Fibroblast of lung (primary cell): ENCODE data around the gene ZNF112. TPM values are rescaled to one million over a fixed set of nuclear protein-coding genes. Genes with fewer than 3 reads are reported as not detected.

ENCODE experiments used
- DNase-seq, 2 donors: peaks; one replicate each; pipeline versions ENCODE4 v3.0.0 to v3.0.0-alpha.2; 2010; ENCODE audit warnings: low read depth in 2 of 2
- H2AFZ ChIP-seq: 2 replicates; pipeline ENCODE4 v1.5.1; 2012; ENCODE audit warnings: low read length, control low read depth, inconsistent platforms
- H3K27ac ChIP-seq: 2 replicates; pipeline ENCODE4 v1.5.1; 2011; ENCODE audit warnings: low read length, control low read depth; ENCODE audit not compliant: insufficient read depth
- H3K27me3 ChIP-seq: 2 replicates; pipeline ENCODE4 v1.5.1; 2011; ENCODE audit warnings: mild to moderate bottlenecking, low read length; ENCODE audit not compliant: control insufficient read depth, insufficient read depth
- H3K36me3 ChIP-seq: 2 replicates; pipeline ENCODE4 v1.5.1; 2011; ENCODE audit warnings: low read length; ENCODE audit not compliant: control insufficient read depth, insufficient read depth
- H3K4me1 ChIP-seq: 2 replicates; pipeline ENCODE4 v1.5.1; 2011; ENCODE audit warnings: low read length; ENCODE audit not compliant: control insufficient read depth, insufficient read depth; ENCODE audit errors: extremely low read depth
- H3K4me2 ChIP-seq: 2 replicates; pipeline ENCODE4 v1.5.1; 2011; ENCODE audit warnings: low read length, control low read depth; ENCODE audit not compliant: insufficient read depth; ENCODE audit errors: extremely low read depth
- H3K4me3 ChIP-seq, 4 experiments: fragments of 200-600 bp in 1 of 4; sonication (generic) in 1 of 4; replicated peaks in 1 of 4; 2 replicates each; pipeline ENCODE4 v1.5.1; 2011 to 2016; ENCODE audit warnings: low read length in 4 of 4, low read depth in 3 of 4, mild to moderate bottlenecking in 3 of 4, control low read depth in 2 of 4, inconsistent platforms in 1 of 4, mixed read lengths in 1 of 4; ENCODE audit not compliant: insufficient read depth in 1 of 4; ENCODE audit errors: control extremely low read depth in 1 of 4
- H3K79me2 ChIP-seq: 2 replicates; pipeline ENCODE4 v1.5.1; 2012; ENCODE audit warnings: mild to moderate bottlenecking, low read length, inconsistent platforms; ENCODE audit not compliant: control insufficient read depth, insufficient read depth
- H3K9ac ChIP-seq: 2 replicates; pipeline ENCODE4 v1.5.1; 2011; ENCODE audit warnings: mild to moderate bottlenecking, low read length, control low read depth; ENCODE audit not compliant: insufficient read depth
- H3K9me3 ChIP-seq: 2 replicates; pipeline ENCODE4 v1.5.1; 2012; ENCODE audit warnings: low read depth, low read length; ENCODE audit not compliant: control insufficient read depth, insufficient read depth
- H4K20me1 ChIP-seq: 2 replicates; pipeline ENCODE4 v1.5.1; 2011; ENCODE audit warnings: low read length; ENCODE audit not compliant: control insufficient read depth, insufficient read depth; ENCODE audit errors: extremely low read depth
- CTCF ChIP-seq, 2 donors: IDR thresholded peaks in 1 of 2; conservative IDR thresholded peaks in 1 of 2; 1 replicate in 1 of 2; 2 replicates in 1 of 2; pipeline ENCODE4 v1.5.1; 2011 to 2012; ENCODE audit warnings: low read length in 2 of 2, control low read depth in 1 of 2, inconsistent platforms in 1 of 2, low read depth in 1 of 2, mild to moderate bottlenecking in 1 of 2
- EZH2 ChIP-seq: IDR thresholded peaks from 2 replicates; pipeline ENCODE4 v1.5.1; 2012; ENCODE audit warnings: low read length, control low read depth, mild to moderate bottlenecking; ENCODE audit errors: missing control alignments
- polyA plus RNA-seq, 2 donors: library from polyadenylated mRNA; depleted of rRNA in 1 of 2; stranded (reverse) in 1 of 2; unstranded in 1 of 2; fragments of >200 nt; gene quantifications; 2 replicates each; pipeline ENCODE4 v1.2.1, GENCODE V29; 2011 to 2012; ENCODE audit warnings: missing spikeins in 1 of 2
- total RNA-seq: library from RNA; depleted of rRNA; stranded (reverse); fragments of >200 nt; gene quantifications from 2 replicates; pipeline ENCODE4 v1.2.1, GENCODE V29; 2014

The ZNF112 gene
- total and polyA plus RNA-seq, 2 donors (not counting 1 experiment from before 2014, with no cell fraction given): 4.9 to 9.1 TPM

DNA sequence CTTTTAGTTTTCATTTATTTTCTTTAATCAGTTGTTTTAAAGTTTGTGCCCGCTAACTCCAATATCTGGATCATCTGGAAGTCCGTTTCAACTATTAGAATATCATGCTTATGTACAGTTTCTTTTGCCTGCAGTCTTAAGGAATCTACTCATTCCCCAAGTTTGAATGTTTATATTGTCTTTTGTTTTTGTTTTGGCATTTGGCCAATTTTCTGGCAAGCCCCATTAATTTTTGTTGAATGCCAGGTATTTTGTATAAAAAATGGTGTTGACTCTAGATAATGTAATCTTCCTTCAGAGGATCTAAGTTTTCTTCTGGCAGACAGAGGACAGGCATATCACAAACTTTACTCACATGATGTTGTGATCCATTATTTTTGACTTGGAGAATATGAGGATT lies 40.6 kb downstream of the ZNF112 start:
- no peaks in the 10 kb centered on the region for H3K36me3 ChIP-seq
- no peak overlapping the region for H3K9ac ChIP-seq
- DNase-seq: peak in 1 of 2 donors; percentile 8
- H3K9me3 ChIP-seq: no peaks in the 10 kb centered on the region
- no peak for TF ChIP-seq CTCF (conservative IDR thresholded peaks at IDR 0.05 in 1 of 2, IDR thresholded peaks at IDR 0.05 in 1 of 2; ENCODE audit: low read depth in 1 of 2, low read length in 2 of 2)
- TF ChIP-seq EZH2: no peak
- no peaks in the 10 kb centered on the region for H3K27me3 ChIP-seq
- no peak overlapping the region for H3K4me3 ChIP-seq
- no peaks in the 10 kb centered on the region for H3K79me2 ChIP-seq
- H4K20me1 ChIP-seq: no peaks in the 10 kb centered on the region
- H3K4me2 ChIP-seq: no peak overlapping the region
- H3K4me1 ChIP-seq: no peaks in the 10 kb centered on the region
- no peak overlapping the region for H2AFZ ChIP-seq
- no peak overlapping the region for H3K27ac ChIP-seq

DNA sequence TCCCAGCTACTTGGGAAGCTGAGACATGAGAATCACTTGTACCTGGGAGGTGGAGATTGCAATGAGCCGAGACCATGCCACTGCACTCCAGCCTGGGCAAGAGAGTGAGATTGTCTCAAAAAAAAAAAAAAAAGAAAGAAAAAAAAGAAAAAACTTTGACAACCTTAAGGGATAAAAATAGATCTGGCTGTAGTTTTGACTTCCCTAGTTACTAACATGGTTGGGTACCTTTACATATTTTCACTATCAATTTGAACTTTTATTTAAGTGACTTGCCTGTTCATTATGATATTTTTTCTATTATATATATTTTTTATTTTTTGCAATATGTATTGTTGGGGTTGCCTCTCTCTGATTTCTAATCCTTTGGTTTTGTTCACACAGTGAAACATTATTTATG lies 43.2 kb downstream of the ZNF112 start:
- Histone ChIP-seq H3K9me3 (no peaks in the 10 kb centered on the region), H3K4me1 (no peaks in the 10 kb centered on the region), H3K36me3 (no peaks in the 10 kb centered on the region), H3K79me2 (no peaks in the 10 kb centered on the region), H3K4me2 (no peak overlapping the region), H3K27me3 (no peaks in the 10 kb centered on the region), H3K9ac (no peak overlapping the region), H3K27ac (no peak overlapping the region), H2AFZ (no peak overlapping the region), H3K4me3 (no peak overlapping the region), H4K20me1 (no peaks in the 10 kb centered on the region)
- TF ChIP-seq CTCF (conservative IDR thresholded peaks at IDR 0.05 in 1 of 2, IDR thresholded peaks at IDR 0.05 in 1 of 2; ENCODE audit: low read depth in 1 of 2, low read length in 2 of 2): no peak
- no peak for TF ChIP-seq EZH2
- DNase-seq: no peak

GRCh38 chr19:44308011-44308410 lies 48.5 kb downstream of the ZNF112 start:
- H3K9me3 ChIP-seq: no peaks in the 10 kb centered on the region
- H3K36me3 ChIP-seq: no peaks in the 10 kb centered on the region
- H3K79me2 ChIP-seq: no peaks in the 10 kb centered on the region
- TF ChIP-seq EZH2 (no peak), CTCF (conservative IDR thresholded peaks at IDR 0.05 in 1 of 2, IDR thresholded peaks at IDR 0.05 in 1 of 2; ENCODE audit: low read depth in 1 of 2, low read length in 2 of 2) (no peak)
- no peak overlapping the region for H3K4me2 ChIP-seq
- H4K20me1 ChIP-seq: no peaks in the 10 kb centered on the region
- peak in 1 of 2 donors; percentile 22 for DNase-seq
- no peaks in the 10 kb centered on the region for H3K27me3 ChIP-seq
- no peak overlapping the region for H3K9ac ChIP-seq
- H2AFZ ChIP-seq: no peak overlapping the region
- H3K27ac ChIP-seq: no peak overlapping the region
- no peak overlapping the region for H3K4me3 ChIP-seq
- H3K4me1 ChIP-seq: peaks cover 4% of the 10 kb centered on the region
